Activated CD4-positive, alpha-beta T cell treated with anti-CD3 and anti-CD28 coated beads for 48 hours (primary cell): ENCODE measurements around the gene GPHN.

Experiments used
- DNase-seq: peaks from one replicate; pipeline ENCODE4 v3.0.0-alpha.2; 2020

GPHN gene

GRCh38 chr14:66603945-66604344 lies 96.0 kb downstream of the GPHN start:
- DNase-seq = no peak

- no peak for DNase-seq
Observed at GRCh38 chr14:66606826-66607225, 98.9 kb downstream of the GPHN start.

GRCh38 chr14:66610154-66610563 lies 102.2 kb downstream of the GPHN start:
- no peak for DNase-seq

- DNase-seq = no peak
Observed at GRCh38 chr14:66613344-66613743, 105.4 kb downstream of the GPHN start.

- no peak for DNase-seq
Observed at GRCh38 chr14:66619952-66620351, 112.0 kb downstream of the GPHN start.

GRCh38 chr14:66623838-66624237 lies 115.9 kb downstream of the GPHN start:
- no peak for DNase-seq

GRCh38 chr14:66624336-66624937 lies 116.5 kb downstream of the GPHN start:
- DNase-seq = peak; percentile 49

GRCh38 chr14:66628636-66629035 lies 120.7 kb downstream of the GPHN start:
- DNase-seq = no peak

- DNase-seq = no peak
Observed at GRCh38 chr14:66629499-66629898, 121.6 kb downstream of the GPHN start.

GRCh38 chr14:66634876-66635275 lies 126.9 kb downstream of the GPHN start:
- DNase-seq = no peak

- no peak for DNase-seq
Observed at GRCh38 chr14:66635435-66635834, 127.5 kb downstream of the GPHN start.

- DNase-seq = no peak
Observed at GRCh38 chr14:66636240-66636639, 128.3 kb downstream of the GPHN start.

- DNase-seq = no peak
Observed at GRCh38 chr14:66638689-66639088, 130.7 kb downstream of the GPHN start.

- DNase-seq = no peak
Observed at GRCh38 chr14:66641861-66642635, 134.1 kb downstream of the GPHN start.

GRCh38 chr14:66643344-66643743 lies 135.4 kb downstream of the GPHN start:
- DNase-seq = no peak

GRCh38 chr14:66645716-66646115 lies 137.8 kb downstream of the GPHN start:
- no peak for DNase-seq

GRCh38 chr14:66649498-66649897 lies 141.6 kb downstream of the GPHN start:
- peak; percentile 20 for DNase-seq

- no peak for DNase-seq
Observed at GRCh38 chr14:66650491-66650911, 142.6 kb downstream of the GPHN start.

- no peak for DNase-seq
Observed at GRCh38 chr14:66651536-66652220, 143.7 kb downstream of the GPHN start.

GRCh38 chr14:66652525-66653106 lies 144.7 kb downstream of the GPHN start:
- DNase-seq = no peak

GRCh38 chr14:66657780-66658179 lies 149.8 kb downstream of the GPHN start:
- DNase-seq = no peak

- DNase-seq = no peak
Observed at GRCh38 chr14:66662374-66662773, 154.4 kb downstream of the GPHN start.

GRCh38 chr14:66677780-66678179 lies 169.8 kb downstream of the GPHN start:
- DNase-seq = no peak

- no peak for DNase-seq
Observed at GRCh38 chr14:66680216-66680615, 172.3 kb downstream of the GPHN start.
